Activated effector memory CD4-positive, alpha-beta T cell treated with anti-CD3 and anti-CD28 coated beads, Interleukin-2, amount 50 U/mL, for 16 hours (primary cell): Measurements from ENCODE around the gene EVPL.
"Not testable (repeated sequence)": the region's sequence is repeated elsewhere in the genome, so short reads cannot be mapped to it uniquely, and the experiment has no call there.

Source experiments
- DNase-seq: peaks from one replicate; pipeline ENCODE4 v3.0.0-alpha.2; 2020

The EVPL gene

GRCh38 chr17:76027159-76027839 is at the start of gene EVPL:
Gene EVPL (minus strand): TSS chr17:76027306. CDS start chr17:76027198, 108 bp downstream.
- DNase-seq = no peak

GRCh38 chr17:76076146-76076764 is 49.1 kb upstream of the EVPL start:
- no peak for DNase-seq

- DNase-seq = no peak
Measured at GRCh38 chr17:76075364-76076145, 48.4 kb upstream of the EVPL start.

GRCh38 chr17:76074390-76075363 is 47.6 kb upstream of the EVPL start, which contains the start of gene GALR2:
Gene GALR2 (plus strand): TSS chr17:76074781. CDS start chr17:76074884, 103 bp downstream.
- no peak for DNase-seq

- DNase-seq = peak; percentile 95
Measured at GRCh38 chr17:76072148-76072858, 45.2 kb upstream of the EVPL start, which contains the start of gene SRP68. Gene SRP68 (minus strand): TSS chr17:76072517. CDS start chr17:76072491, 26 bp downstream.

- peak; percentile 74 for DNase-seq
Measured at GRCh38 chr17:76071531-76072147, 44.5 kb upstream of the EVPL start.

- DNase-seq = no peak
Measured at GRCh38 chr17:76065775-76066174, 38.7 kb upstream of the EVPL start.

- peak; percentile 84 for DNase-seq
Measured at GRCh38 chr17:76063875-76064546, 36.9 kb upstream of the EVPL start.

GRCh38 chr17:76058264-76058663 is 31.2 kb upstream of the EVPL start:
- DNase-seq = not testable (repeated sequence)

- no peak for DNase-seq
Measured at GRCh38 chr17:76056882-76057281, 29.8 kb upstream of the EVPL start.

- no peak for DNase-seq
Measured at GRCh38 chr17:76054112-76054476, 27.0 kb upstream of the EVPL start.

- DNase-seq = no peak
Measured at GRCh38 chr17:76053246-76054111, 26.4 kb upstream of the EVPL start.

GRCh38 chr17:76051561-76051960 is 24.5 kb upstream of the EVPL start:
- DNase-seq = no peak

- DNase-seq = no peak
Measured at GRCh38 chr17:76050538-76051467, 23.7 kb upstream of the EVPL start.

GRCh38 chr17:76049836-76050537 is 22.9 kb upstream of the EVPL start:
- DNase-seq = no peak

GRCh38 chr17:76049239-76049638 is 22.1 kb upstream of the EVPL start:
- DNase-seq = no peak

- no peak for DNase-seq
Measured at GRCh38 chr17:76048711-76049110, 21.6 kb upstream of the EVPL start.
